Trophoblast cell (in vitro differentiated cells and primary cell): ENCODE results near the gene TRDN.
"Not testable (repeated sequence)": the region's sequence is repeated elsewhere in the genome, so short reads cannot be mapped to it uniquely, and the experiment has no call there.

ENCODE experiments used
- DNase-seq, 2 donors: peaks; one replicate each; pipeline ENCODE4 v3.0.0-alpha.2; 2016
- H2AFZ ChIP-seq: 2 replicates; pipeline ENCODE4 v1.6.1; 2013; ENCODE audit warnings: low read length, moderate library complexity, mild to moderate bottlenecking; ENCODE audit not compliant: insufficient read depth, poor library complexity
- H2AK5ac ChIP-seq: 2 replicates; pipeline ENCODE4 v1.6.1; 2013; ENCODE audit warnings: mild to moderate bottlenecking, low read length
- H2BK120ac ChIP-seq: 2 replicates; pipeline ENCODE4 v1.6.1; 2013; ENCODE audit warnings: low read length, mild to moderate bottlenecking, moderate library complexity; ENCODE audit not compliant: insufficient read depth, poor library complexity
- H2BK12ac ChIP-seq: 2 replicates; pipeline ENCODE4 v1.6.1; 2013; ENCODE audit warnings: mild to moderate bottlenecking, low read length, moderate library complexity
- H2BK5ac ChIP-seq: 2 replicates; pipeline ENCODE4 v1.6.1; 2013; ENCODE audit warnings: low read length, low read depth, moderate library complexity, mild to moderate bottlenecking; ENCODE audit not compliant: poor library complexity
- H3K14ac ChIP-seq: 2 replicates; pipeline ENCODE4 v1.6.1; 2013; ENCODE audit warnings: mild to moderate bottlenecking, low read length
- H3K18ac ChIP-seq: 2 replicates; pipeline ENCODE4 v1.6.1; 2013; ENCODE audit warnings: mild to moderate bottlenecking, low read length
- H3K23ac ChIP-seq: 2 replicates; pipeline ENCODE4 v1.6.1; 2013; ENCODE audit warnings: low read length
- H3K27ac ChIP-seq: 2 replicates; pipeline ENCODE4 v1.5.1; 2013; ENCODE audit warnings: low read depth, mild to moderate bottlenecking, inconsistent platforms, low read length, moderate library complexity
- H3K27me3 ChIP-seq: 2 replicates; pipeline ENCODE4 v1.6.1; 2013; ENCODE audit warnings: inconsistent platforms, mild to moderate bottlenecking, low read length, moderate library complexity; ENCODE audit not compliant: insufficient read depth
- H3K36me3 ChIP-seq, 2 experiments: 1 replicate in 1 of 2; 2 replicates in 1 of 2; pipeline ENCODE4 v1.6.1; 2013; ENCODE audit warnings: low read length in 2 of 2, mild to moderate bottlenecking in 2 of 2, moderate library complexity in 1 of 2; ENCODE audit not compliant: insufficient read depth in 2 of 2, control insufficient read depth in 1 of 2
- H3K4ac ChIP-seq: 2 replicates; pipeline ENCODE4 v1.6.1; 2013; ENCODE audit warnings: low read depth, mild to moderate bottlenecking, low read length, moderate library complexity
- H3K4me1 ChIP-seq, 2 experiments: 1 replicate in 1 of 2; 2 replicates in 1 of 2; pipeline ENCODE4 v1.6.1; 2013; ENCODE audit warnings: low read length in 2 of 2, mild to moderate bottlenecking in 2 of 2, moderate library complexity in 1 of 2; ENCODE audit not compliant: insufficient read depth in 2 of 2, control insufficient read depth in 1 of 2
- H3K4me2 ChIP-seq: 2 replicates; pipeline ENCODE4 v1.6.1; 2013; ENCODE audit warnings: inconsistent platforms, mild to moderate bottlenecking, low read length, moderate library complexity
- H3K4me3 ChIP-seq: 2 replicates; pipeline ENCODE4 v1.5.1; 2013; ENCODE audit warnings: mild to moderate bottlenecking, low read depth, low read length, inconsistent platforms
- H3K79me1 ChIP-seq: one replicate; pipeline ENCODE4 v1.6.1; 2013; ENCODE audit warnings: low read length
- H3K79me2 ChIP-seq: 2 replicates; pipeline ENCODE4 v1.6.1; 2013; ENCODE audit warnings: low read length, mild to moderate bottlenecking; ENCODE audit not compliant: control insufficient read depth, insufficient read depth, poor library complexity
- H3K9ac ChIP-seq: 2 replicates; pipeline ENCODE4 v1.6.1; 2013; ENCODE audit warnings: mild to moderate bottlenecking, low read length
- H3K9me3 ChIP-seq: 2 replicates; pipeline ENCODE4 v1.6.1; 2013; ENCODE audit warnings: low read depth, mild to moderate bottlenecking, control low read depth, inconsistent platforms, low read length; ENCODE audit not compliant: insufficient read depth
- H4K12ac ChIP-seq: 2 replicates; pipeline ENCODE4 v1.6.1; 2013; ENCODE audit warnings: low read depth, mild to moderate bottlenecking, low read length, moderate library complexity
- H4K8ac ChIP-seq: 2 replicates; pipeline ENCODE4 v1.6.1; 2013; ENCODE audit warnings: low read depth, mild to moderate bottlenecking, low read length, moderate library complexity
- H4K91ac ChIP-seq: one replicate; pipeline ENCODE4 v1.6.1; 2013; ENCODE audit warnings: low read depth, mild to moderate bottlenecking, low read length, moderate library complexity
- WGBS: extraction: QIAGEN DNeasy Blood & Tissue Kit; methylation state at CpG from one replicate; pipeline ENCODE4 v1.1.7; 2013; ENCODE audit warnings: missing lambda C conversion rate; ENCODE audit not compliant: insufficient read length, insufficient coverage; ENCODE audit errors: extremely low coverage; 5-methylcytosine and 5-hydroxymethylcytosine counted together

Gene TRDN

GRCh38 chr6:123321020-123321419, 315.7 kb downstream of the TRDN start:
- Histone ChIP-seq H2AK5ac (no peak overlapping the region), H3K18ac (no peak overlapping the region), H2BK5ac (no peak overlapping the region), H3K27ac (no peak overlapping the region), H3K23ac (no peak overlapping the region), H3K9me3 (no peaks in the 10 kb centered on the region), H3K9ac (no peak overlapping the region), H4K91ac (no peak overlapping the region), H2AFZ (no peak overlapping the region), H3K4me2 (no peak overlapping the region), H4K12ac (no peak overlapping the region), H2BK12ac (no peak overlapping the region), H2BK120ac (no peak overlapping the region), H3K36me3 (no peaks in the 10 kb centered on the region), H3K14ac (no peak overlapping the region), H3K79me2 (no peaks in the 10 kb centered on the region), H3K27me3 (no peaks in the 10 kb centered on the region), H4K8ac (no peak overlapping the region), H3K4me3 (no peak overlapping the region), H3K4ac (no peak overlapping the region), H3K4me1 (no peaks in the 10 kb centered on the region), H3K79me1 (no peaks in the 10 kb centered on the region)
- no peak for DNase-seq
- WGBS: 100% methylated on average over 2 of the region's 7 CpGs

GRCh38 chr6:123316733-123317323, 319.9 kb downstream of the TRDN start:
- no peak overlapping the region for H2BK12ac ChIP-seq
- WGBS: no CpG with 5 or more reads among the region's 2 CpGs
- no peak overlapping the region for H2BK120ac ChIP-seq
- no peaks in the 10 kb centered on the region for H3K79me1 ChIP-seq
- no peak overlapping the region for H4K8ac ChIP-seq
- H3K27me3 ChIP-seq: no peaks in the 10 kb centered on the region
- no peak overlapping the region for H3K9ac ChIP-seq
- no peak overlapping the region for H3K14ac ChIP-seq
- no peak overlapping the region for H3K27ac ChIP-seq
- no peak overlapping the region for H2AK5ac ChIP-seq
- H3K4me2 ChIP-seq: no peak overlapping the region
- H4K12ac ChIP-seq: no peak overlapping the region
- no peaks in the 10 kb centered on the region for H3K4me1 ChIP-seq
- H3K4me3 ChIP-seq: no peak overlapping the region
- no peaks in the 10 kb centered on the region for H3K79me2 ChIP-seq
- H2BK5ac ChIP-seq: no peak overlapping the region
- H3K4ac ChIP-seq: no peak overlapping the region
- H3K18ac ChIP-seq: no peak overlapping the region
- H2AFZ ChIP-seq: no peak overlapping the region
- no peak overlapping the region for H4K91ac ChIP-seq
- peak in 1 of 2 donors; percentile 71 for DNase-seq
- no peak overlapping the region for H3K23ac ChIP-seq
- no peaks in the 10 kb centered on the region for H3K36me3 ChIP-seq
- H3K9me3 ChIP-seq: no peaks in the 10 kb centered on the region

GRCh38 chr6:123314459-123314858, 322.3 kb downstream of the TRDN start:
- no CpG with 5 or more reads among the region's 2 CpGs for WGBS
- H3K14ac ChIP-seq, H3K4me3 ChIP-seq, H2BK12ac ChIP-seq, H3K79me1 ChIP-seq, H3K4me2 ChIP-seq, H3K9me3 ChIP-seq, H4K8ac ChIP-seq, H4K12ac ChIP-seq, H3K36me3 ChIP-seq, H3K18ac ChIP-seq, H2BK5ac ChIP-seq, H3K27me3 ChIP-seq, DNase-seq, H3K23ac ChIP-seq, H3K4ac ChIP-seq, H2AFZ ChIP-seq, H2AK5ac ChIP-seq, H3K4me1 ChIP-seq, H4K91ac ChIP-seq, H3K9ac ChIP-seq, H3K79me2 ChIP-seq, H3K27ac ChIP-seq, H2BK120ac ChIP-seq: not testable (repeated sequence)

GRCh38 chr6:123309130-123309529, 327.6 kb downstream of the TRDN start:
- H3K36me3 ChIP-seq: no peaks in the 10 kb centered on the region
- no peak overlapping the region for H2BK120ac ChIP-seq
- H3K4me2 ChIP-seq: no peak overlapping the region
- H3K79me2 ChIP-seq: no peaks in the 10 kb centered on the region
- H3K4me3 ChIP-seq: no peak overlapping the region
- no peak overlapping the region for H3K23ac ChIP-seq
- no peak overlapping the region for H3K27ac ChIP-seq
- H2AK5ac ChIP-seq: no peak overlapping the region
- no peak overlapping the region for H3K4ac ChIP-seq
- H2BK12ac ChIP-seq: no peak overlapping the region
- H3K18ac ChIP-seq: no peak overlapping the region
- no peaks in the 10 kb centered on the region for H3K27me3 ChIP-seq
- H3K9me3 ChIP-seq: no peaks in the 10 kb centered on the region
- H4K91ac ChIP-seq: no peak overlapping the region
- H2AFZ ChIP-seq: no peak overlapping the region
- no CpG with 5 or more reads among the region's 1 CpG for WGBS
- H3K9ac ChIP-seq: no peak overlapping the region
- H2BK5ac ChIP-seq: no peak overlapping the region
- no peak for DNase-seq
- H3K14ac ChIP-seq: no peak overlapping the region
- no peak overlapping the region for H4K8ac ChIP-seq
- no peak overlapping the region for H4K12ac ChIP-seq
- no peaks in the 10 kb centered on the region for H3K4me1 ChIP-seq
- no peaks in the 10 kb centered on the region for H3K79me1 ChIP-seq
